Skeletal muscle satellite cell (primary cell): ENCODE measurements around the gene MPEG1.
A peak's percentile ranks its signal among the peaks of the same experiment; 100 is the strongest.

Experiments
- H3K27me3 ChIP-seq: 2 replicates; pipeline ENCODE4 v1.7.0; 2013; ENCODE audit warnings: low read length; ENCODE audit not compliant: control insufficient read depth, insufficient read depth
- H3K36me3 ChIP-seq: 2 replicates; pipeline ENCODE4 v1.7.0; 2013; ENCODE audit warnings: mild to moderate bottlenecking, control low read depth, low read length; ENCODE audit not compliant: insufficient read depth
- H3K4me1 ChIP-seq: 2 replicates; pipeline ENCODE4 v1.7.0; 2013; ENCODE audit warnings: low read length; ENCODE audit not compliant: control insufficient read depth, insufficient read depth
- H3K4me2 ChIP-seq: 2 replicates; pipeline ENCODE4 v1.7.0; 2013; ENCODE audit warnings: mild to moderate bottlenecking, low read length
- H3K4me3 ChIP-seq: 2 replicates; pipeline ENCODE4 v1.7.0; 2013; ENCODE audit warnings: low read length
- H3K9ac ChIP-seq: 2 replicates; pipeline ENCODE4 v1.7.0; 2013; ENCODE audit warnings: mild to moderate bottlenecking, low read depth, low read length, moderate library complexity
- H3K9me3 ChIP-seq: replicated peaks from 2 replicates; pipeline ENCODE4 v1.7.0; 2013; ENCODE audit warnings: mild to moderate bottlenecking, control low read depth, low read length

The MPEG1 gene

DNA sequence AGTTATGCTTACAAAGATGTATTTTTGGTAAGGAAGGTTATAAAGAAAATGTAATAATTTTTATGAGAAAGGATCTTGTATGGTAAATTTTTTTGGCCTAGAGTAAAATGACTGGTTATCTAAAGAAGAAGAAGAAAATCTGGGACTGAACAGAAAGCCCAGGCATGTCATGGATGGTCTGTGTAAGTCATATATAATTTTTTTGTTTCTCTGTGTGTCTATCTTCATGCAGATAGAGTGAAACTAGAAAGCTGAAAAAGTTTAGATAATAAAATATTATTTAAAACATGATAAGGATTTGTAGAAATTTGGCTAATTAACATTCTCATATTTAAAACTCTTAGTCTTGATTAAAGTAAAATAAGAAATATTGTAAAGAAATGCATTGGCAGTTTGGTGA is 27.6 kb upstream of the MPEG1 start:
- Histone ChIP-seq H3K4me2 (no peak overlapping the region), H3K36me3 (no peaks in the 10 kb centered on the region)

GRCh38 chr11:59226396-59226795 is 13.7 kb upstream of the MPEG1 start:
- Histone ChIP-seq H3K27me3 (peaks cover 4% of the 10 kb centered on the region), H3K4me1 (peaks cover 41% of the 10 kb centered on the region), H3K9ac (no peak overlapping the region), H3K9me3 (no peaks in the 10 kb centered on the region), H3K4me2 (peak overlapping the region; percentile 23), H3K36me3 (no peaks in the 10 kb centered on the region), H3K4me3 (no peak overlapping the region)

More for the DNA sequence above, 27.6 kb upstream of the MPEG1 start:
- H3K9me3 ChIP-seq, result peaks cover 4% of the 10 kb centered on the region
- no peak overlapping the region for H3K9ac ChIP-seq
- H3K4me1 ChIP-seq, result peaks cover 7% of the 10 kb centered on the region
- peaks cover 3% of the 10 kb centered on the region for H3K27me3 ChIP-seq
- H3K4me3 ChIP-seq, result no peak overlapping the region

- no peak overlapping the region for H3K4me2 ChIP-seq
- H3K4me1 ChIP-seq, result peaks cover 55% of the 10 kb centered on the region
- H3K9ac ChIP-seq, result no peak overlapping the region
Observed at GRCh38 chr11:59225017-59225416, 12.3 kb upstream of the MPEG1 start.

GRCh38 chr11:59224351-59224928 is 11.7 kb upstream of the MPEG1 start:
- Histone ChIP-seq H3K4me3 (no peak overlapping the region), H3K27me3 (no peaks in the 10 kb centered on the region), H3K4me1 (peaks cover 59% of the 10 kb centered on the region), H3K36me3 (no peaks in the 10 kb centered on the region), H3K9me3 (no peaks in the 10 kb centered on the region), H3K4me2 (peak overlapping the region; percentile 12), H3K9ac (no peak overlapping the region)

More at GRCh38 chr11:59225017-59225416, 12.3 kb upstream of the MPEG1 start:
- H3K4me3 ChIP-seq, result no peak overlapping the region
- H3K9me3 ChIP-seq, result no peaks in the 10 kb centered on the region
- no peaks in the 10 kb centered on the region for H3K27me3 ChIP-seq
- H3K36me3 ChIP-seq, result no peaks in the 10 kb centered on the region

- no peak overlapping the region for H3K9ac ChIP-seq
Observed at GRCh38 chr11:59223611-59224010, 10.9 kb upstream of the MPEG1 start.

DNA sequence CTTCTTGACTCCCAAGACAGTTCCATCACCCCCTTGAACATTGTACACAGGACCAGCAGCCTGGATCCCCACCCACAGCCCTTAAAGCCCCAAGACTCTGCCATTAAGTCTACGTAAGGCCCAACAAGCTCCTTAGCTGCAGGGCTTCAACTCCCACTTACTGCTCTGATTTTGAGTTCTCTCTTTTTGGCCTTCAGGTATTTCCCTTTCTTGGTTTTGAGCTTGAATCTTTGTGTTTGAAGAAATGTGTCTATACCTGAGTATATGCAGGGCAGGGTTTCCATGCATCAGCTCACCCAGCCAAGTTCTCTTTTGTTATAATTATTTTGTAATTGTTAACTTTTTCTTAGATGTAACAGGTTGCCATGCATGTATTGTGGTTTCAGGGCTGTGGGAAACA is 10.4 kb upstream of the MPEG1 start:
- H3K9me3 ChIP-seq, result no peaks in the 10 kb centered on the region
- no peaks in the 10 kb centered on the region for H3K36me3 ChIP-seq
- H3K4me1 ChIP-seq, result peaks cover 59% of the 10 kb centered on the region
- no peak overlapping the region for H3K9ac ChIP-seq
- H3K4me3 ChIP-seq, result no peak overlapping the region
- no peak overlapping the region for H3K4me2 ChIP-seq
- no peaks in the 10 kb centered on the region for H3K27me3 ChIP-seq

More at GRCh38 chr11:59223611-59224010, 10.9 kb upstream of the MPEG1 start:
- Histone ChIP-seq H3K27me3 (no peaks in the 10 kb centered on the region), H3K4me1 (peaks cover 59% of the 10 kb centered on the region), H3K36me3 (no peaks in the 10 kb centered on the region), H3K4me3 (no peak overlapping the region), H3K4me2 (no peak overlapping the region), H3K9me3 (no peaks in the 10 kb centered on the region)

- Histone ChIP-seq H3K4me3 (no peak overlapping the region), H3K9me3 (no peaks in the 10 kb centered on the region), H3K27me3 (no peaks in the 10 kb centered on the region), H3K4me2 (no peak overlapping the region), H3K9ac (no peak overlapping the region), H3K4me1 (peaks cover 59% of the 10 kb centered on the region), H3K36me3 (no peaks in the 10 kb centered on the region)
Observed at GRCh38 chr11:59222464-59223060, 9.8 kb upstream of the MPEG1 start.

- Histone ChIP-seq H3K4me3 (peak overlapping the region; percentile 30), H3K9ac (no peak overlapping the region), H3K36me3 (no peaks in the 10 kb centered on the region), H3K4me2 (peak overlapping the region; percentile 44), H3K27me3 (no peaks in the 10 kb centered on the region), H3K9me3 (no peaks in the 10 kb centered on the region), H3K4me1 (peaks cover 60% of the 10 kb centered on the region)
Observed at GRCh38 chr11:59221441-59221840, 8.7 kb upstream of the MPEG1 start.

- peaks cover 48% of the 10 kb centered on the region for H3K4me1 ChIP-seq
Observed at GRCh38 chr11:59219836-59220235, 7.1 kb upstream of the MPEG1 start.

GRCh38 chr11:59218893-59219292 is 6.2 kb upstream of the MPEG1 start:
- Histone ChIP-seq H3K36me3 (no peaks in the 10 kb centered on the region), H3K4me1 (peaks cover 39% of the 10 kb centered on the region), H3K27me3 (peaks cover 18% of the 10 kb centered on the region), H3K4me3 (no peak overlapping the region), H3K9ac (no peak overlapping the region), H3K9me3 (no peaks in the 10 kb centered on the region), H3K4me2 (no peak overlapping the region)

More at GRCh38 chr11:59219836-59220235, 7.1 kb upstream of the MPEG1 start:
- no peak overlapping the region for H3K9ac ChIP-seq
- no peaks in the 10 kb centered on the region for H3K36me3 ChIP-seq
- no peaks in the 10 kb centered on the region for H3K9me3 ChIP-seq
- no peak overlapping the region for H3K4me3 ChIP-seq
- peaks cover 9% of the 10 kb centered on the region for H3K27me3 ChIP-seq
- H3K4me2 ChIP-seq, result no peak overlapping the region

DNA sequence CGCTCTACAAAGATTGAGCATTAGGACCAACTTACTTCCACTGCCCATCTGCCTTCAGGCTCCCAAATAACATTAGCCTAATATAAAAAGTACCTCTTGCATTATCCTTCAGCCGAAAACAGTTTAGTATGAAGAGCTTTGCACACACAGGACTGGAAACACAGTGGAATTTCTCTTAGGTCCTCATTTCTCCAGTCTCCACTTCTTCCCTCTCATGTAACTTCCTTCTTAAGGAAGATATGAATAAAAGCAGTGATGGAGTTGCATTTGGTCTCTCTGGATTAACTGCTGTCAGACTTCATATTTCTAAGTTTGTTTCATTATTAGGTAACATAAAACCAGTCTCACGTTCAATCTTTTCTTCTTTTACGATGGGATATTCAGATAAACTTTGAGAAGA is 5.6 kb upstream of the MPEG1 start:
- no peak overlapping the region for H3K4me3 ChIP-seq
- no peaks in the 10 kb centered on the region for H3K36me3 ChIP-seq
- H3K4me1 ChIP-seq, result peaks cover 39% of the 10 kb centered on the region

More for the DNA sequence above, 5.6 kb upstream of the MPEG1 start:
- no peaks in the 10 kb centered on the region for H3K9me3 ChIP-seq
- H3K27me3 ChIP-seq, result peaks cover 20% of the 10 kb centered on the region
- no peak overlapping the region for H3K4me2 ChIP-seq
- H3K9ac ChIP-seq, result no peak overlapping the region
